CD4-positive, alpha-beta T cell (primary cell): ENCODE data around the gene KCNJ6. TPM values are rescaled to one million over a fixed set of nuclear protein-coding genes. Genes with fewer than 3 reads are reported as not detected.

ENCODE experiments used
- ATAC-seq: fragments of 200-7000 bp; cut with Tn5 transposase; one replicate; pipeline ENCODE4 v1.10.0; 2022; ENCODE audit warnings: mild to moderate bottlenecking; ENCODE audit not compliant: poor library complexity
- CTCF ChIA-PET: fragments of 350-600 bp; sonication (Branson Sonifier 250); formaldehyde crosslinking; loops from one replicate; lab custom pipeline; 2021; ENCODE audit warnings: antibody characterized with exemption, inconsistent platforms; lab: Charles Lee
- POLR2A ChIA-PET: fragments of 350-600 bp; sonication (Branson Sonifier 250); formaldehyde crosslinking; loops from one replicate; lab custom pipeline; 2021; ENCODE audit warnings: antibody characterized with exemption, inconsistent platforms; lab: Charles Lee
- DNase-seq, 14 experiments: peaks; one replicate each; pipeline ENCODE4 v3.0.0-alpha.2; 2013 to 2020; ENCODE audit warnings: mixed read lengths in 2 of 14
- H3K27ac ChIP-seq, 2 donors: one replicate each; pipeline versions ENCODE4 v1.5.1 to v1.7.0; 2013; ENCODE audit warnings: low read length in 2 of 2, low read depth in 1 of 2, mild to moderate bottlenecking in 1 of 2
- H3K27me3 ChIP-seq, 2 experiments: 1 replicate in 1 of 2; 2 replicates in 1 of 2; pipeline versions ENCODE4 v1.6.1 to v1.7.0; 2013; ENCODE audit warnings: low read length in 2 of 2, control low read depth in 1 of 2, mild to moderate bottlenecking in 1 of 2, moderate library complexity in 1 of 2; ENCODE audit not compliant: insufficient read depth in 2 of 2, control insufficient read depth in 1 of 2
- H3K36me3 ChIP-seq: one replicate; pipeline ENCODE4 v1.6.1; 2013; ENCODE audit warnings: low read length, control low read depth; ENCODE audit not compliant: insufficient read depth
- H3K4me1 ChIP-seq: one replicate; pipeline ENCODE4 v1.6.1; 2013; ENCODE audit warnings: low read length, control low read depth; ENCODE audit not compliant: insufficient read depth
- H3K4me3 ChIP-seq: one replicate; pipeline ENCODE4 v1.5.1; 2013; ENCODE audit warnings: mild to moderate bottlenecking, low read length, moderate library complexity
- H3K9me3 ChIP-seq, 2 experiments: 1 replicate in 1 of 2; 2 replicates in 1 of 2; pipeline versions ENCODE4 v1.6.1 to v1.7.0; 2013; ENCODE audit warnings: low read length in 2 of 2, mild to moderate bottlenecking in 2 of 2, control low read depth in 1 of 2, moderate library complexity in 1 of 2; ENCODE audit not compliant: control insufficient read depth in 1 of 2, insufficient read depth in 1 of 2
- H3K27ac Mint-ChIP-seq: one replicate; pipeline ENCODE4 v1.8.0; 2020; ENCODE audit warnings: mixed read lengths
- H3K27me3 Mint-ChIP-seq: one replicate; pipeline ENCODE4 v1.8.0; 2021; ENCODE audit warnings: mixed read lengths
- H3K36me3 Mint-ChIP-seq: one replicate; pipeline ENCODE4 v1.8.0; 2021; ENCODE audit warnings: low read depth, mixed read lengths
- H3K4me1 Mint-ChIP-seq: one replicate; pipeline ENCODE4 v1.8.0; 2021; ENCODE audit warnings: low read depth, mixed read lengths
- H3K4me3 Mint-ChIP-seq: one replicate; pipeline ENCODE4 v1.8.0; 2020; ENCODE audit warnings: mild to moderate bottlenecking, mixed read lengths
- H3K9me3 Mint-ChIP-seq: one replicate; pipeline ENCODE4 v1.8.0; 2020; ENCODE audit warnings: mixed read lengths
- CTCF ChIP-seq: fragments of 200-600 bp; IDR thresholded peaks from one replicate; pipeline ENCODE4 v1.8.0; 2022; ENCODE audit warnings: antibody characterized with exemption, mild to moderate bottlenecking
- intact Hi-C, 2 experiments: fragments of 100-400 bp; cut with DNase I in 1 of 2; cut with micrococcal nuclease in 1 of 2; formaldehyde crosslinking; loops; one replicate each; pipeline versions ENCODE4 v1.15.1 to v1.9.0; 2023 to 2025; cut with DNase I, micrococcal nuclease
- total RNA-seq, 174 experiments: library from RNA in 2 of 174; stranded (reverse) in 2 of 174; gene quantifications; one replicate each; pipeline ENCODE4 v1.2.3 and lab custom pipeline; 2021 to 2026

The KCNJ6 gene
- total RNA-seq, 2 experiments from 2014 or later, result not detected

DNA sequence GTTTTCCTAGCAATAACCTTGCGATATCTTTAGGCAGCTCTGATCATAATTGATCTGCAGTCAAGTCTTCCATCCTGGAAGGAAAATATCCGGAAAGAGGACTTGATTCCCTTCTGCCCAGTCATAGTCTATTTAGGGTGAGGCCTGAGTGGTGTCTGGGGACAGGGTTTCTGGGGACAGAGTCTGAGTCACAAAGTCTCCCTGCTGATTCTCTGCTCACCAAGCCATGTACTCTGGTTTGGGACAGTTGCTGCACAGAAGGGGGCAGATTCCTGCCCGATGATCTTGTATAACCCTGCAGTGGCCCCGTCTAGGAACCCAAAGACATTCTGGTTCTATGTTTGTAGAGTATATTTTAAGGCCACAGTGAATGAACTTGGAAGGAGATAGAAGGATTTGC, 178.8 kb downstream of the KCNJ6 start:
- no peaks in the 10 kb centered on the region for H3K36me3 Mint-ChIP-seq
- no peak overlapping the region for H3K4me3 ChIP-seq
- H3K36me3 ChIP-seq, result no peaks in the 10 kb centered on the region
- ChIA-PET POLR2A (no interaction called here), CTCF (interaction anchor here (1.0 kb wide), 1 partner anchor 8 kb away, joined by 3 read pairs; no protein-coding TSS in a partner anchor)
- no peaks in the 10 kb centered on the region for H3K4me1 ChIP-seq
- peaks cover 0 to 14% of the 10 kb centered on the region in 2 experiments for H3K27me3 ChIP-seq
- TF ChIP-seq CTCF, result no peak
- H3K27ac Mint-ChIP-seq, result no peak overlapping the region
- ATAC-seq (no peak), DNase-seq (no peak)
- peaks cover 16% of the 10 kb centered on the region for H3K27me3 Mint-ChIP-seq
- no peaks in the 10 kb centered on the region for H3K9me3 Mint-ChIP-seq
- no peak overlapping the region for H3K4me3 Mint-ChIP-seq
- H3K4me1 Mint-ChIP-seq, result no peaks in the 10 kb centered on the region
- intact Hi-C loops, result no loop called here
- no peaks in the 10 kb centered on the region for H3K9me3 ChIP-seq
- no peak overlapping the region for H3K27ac ChIP-seq

DNA sequence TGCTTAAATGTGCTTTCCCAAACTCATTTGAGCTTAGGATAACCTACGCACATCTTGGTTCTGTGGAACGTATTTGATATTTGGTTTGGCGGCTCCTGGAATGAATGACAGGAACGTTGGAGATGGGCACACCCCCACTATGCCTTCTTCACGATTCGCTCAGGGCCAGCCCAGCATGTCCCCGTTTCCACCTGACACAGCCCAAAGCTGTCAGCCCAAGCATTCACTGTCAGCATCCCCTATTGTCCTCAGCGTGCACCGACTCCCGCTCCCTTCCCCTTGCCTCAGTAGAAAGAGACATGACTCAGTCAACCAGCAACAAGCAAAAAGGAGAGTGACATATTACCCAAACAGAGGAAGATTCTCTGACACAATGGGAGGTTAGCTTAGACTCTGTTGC, 181.4 kb downstream of the KCNJ6 start:
- DNase-seq (no peak), ATAC-seq (no peak)
- Mint-ChIP-seq H3K4me1 (no peaks in the 10 kb centered on the region), H3K9me3 (no peaks in the 10 kb centered on the region), H3K27me3 (peaks cover 23% of the 10 kb centered on the region), H3K36me3 (no peaks in the 10 kb centered on the region), H3K27ac (no peak overlapping the region), H3K4me3 (no peak overlapping the region)
- ChIA-PET POLR2A (no interaction called here), CTCF (no interaction called here)
- Histone ChIP-seq H3K27me3 (peaks cover 0 to 9% of the 10 kb centered on the region in 2 experiments), H3K4me3 (no peak overlapping the region), H3K9me3 (no peaks in the 10 kb centered on the region), H3K4me1 (no peaks in the 10 kb centered on the region), H3K27ac (no peak overlapping the region), H3K36me3 (no peaks in the 10 kb centered on the region)
- intact Hi-C loops, result no loop called here
- TF ChIP-seq CTCF, result no peak

- POLR2A ChIA-PET, result no interaction called here
- no peak overlapping the region for H3K27ac Mint-ChIP-seq
- Histone ChIP-seq H3K9me3 (no peaks in the 10 kb centered on the region), H3K4me3 (no peak overlapping the region), H3K36me3 (no peaks in the 10 kb centered on the region), H3K27me3 (peaks cover 0 to 9% of the 10 kb centered on the region in 2 experiments), H3K4me1 (no peaks in the 10 kb centered on the region), H3K27ac (no peak overlapping the region)
- DNase-seq, result no peak
- intact Hi-C loops, result no loop called here
- H3K4me3 Mint-ChIP-seq, result no peak overlapping the region
- peaks cover 28% of the 10 kb centered on the region for H3K27me3 Mint-ChIP-seq
- TF ChIP-seq CTCF, result no peak
- CTCF ChIA-PET, result no interaction called here
- no peaks in the 10 kb centered on the region for H3K9me3 Mint-ChIP-seq
- ATAC-seq, result no peak
- H3K4me1 Mint-ChIP-seq, result no peaks in the 10 kb centered on the region
- H3K36me3 Mint-ChIP-seq, result no peaks in the 10 kb centered on the region
Observed at GRCh38 chr21:37732927-37733326, 183.3 kb downstream of the KCNJ6 start.
